PC-3 (cell line): ENCODE measurements around the gene YTHDF1. TPM values are rescaled to one million over a fixed set of nuclear protein-coding genes. Genes with fewer than 3 reads are reported as not detected.

Experiments used
- ATAC-seq: fragments of 200-7000 bp; cut with Tn5 transposase; 2 replicates; pipeline ENCODE4 v1.9.1; 2020; ENCODE audit warnings: mild to moderate bottlenecking, moderate library complexity
- BruUV-seq: library from RNA; stranded (reverse); fragments of 400-500 nt; replicated peaks from 2 replicates; lab custom pipeline; 2021; lab: Mats Ljungman, UMichigan
- CTCF ChIA-PET: fragments of 300-600 bp; sonication (Branson Sonifier 250); formaldehyde crosslinking; loops from one replicate; lab custom pipeline; 2022; ENCODE audit warnings: antibody characterized with exemption; lab: Charles Lee
- POLR2A ChIA-PET: fragments of 300-600 bp; sonication (Branson Sonifier 250); formaldehyde crosslinking; loops from one replicate; lab custom pipeline; 2022; ENCODE audit warnings: antibody characterized with exemption; ENCODE audit not compliant: unreplicated experiment; lab: Charles Lee
- DNase-seq: peaks from one replicate; pipeline ENCODE4 v3.0.0-alpha.2; 2015
- H2AFZ ChIP-seq: fragments of 300-600 bp; sonication (generic); 2 replicates; pipeline ENCODE4 v1.6.0; 2016; ENCODE audit warnings: antibody characterized with exemption, low read length
- H3F3A ChIP-seq: fragments of 300-600 bp; sonication (generic); one replicate; pipeline ENCODE4 v1.6.0; 2017; ENCODE audit warnings: antibody characterized with exemption, low read length, control low read depth, mild to moderate bottlenecking; ENCODE audit not compliant: unreplicated experiment
- H3K27ac ChIP-seq: fragments of 300-600 bp; sonication (generic); 2 replicates; pipeline ENCODE4 v1.5.1; 2016; ENCODE audit warnings: mild to moderate bottlenecking, low read length
- H3K27me3 ChIP-seq: fragments of 300-600 bp; sonication (generic); 2 replicates; pipeline ENCODE4 v1.6.1; 2016; ENCODE audit warnings: low read length, mixed read lengths
- H3K36me3 ChIP-seq: fragments of 300-600 bp; sonication (generic); 2 replicates; pipeline ENCODE4 v1.6.1; 2016; ENCODE audit warnings: low read depth, mixed run types, low read length, mixed read lengths
- H3K4me1 ChIP-seq: fragments of 300-600 bp; sonication (generic); 2 replicates; pipeline ENCODE4 v1.5.1; 2016; ENCODE audit warnings: low read length; ENCODE audit not compliant: insufficient read depth
- H3K4me2 ChIP-seq: fragments of 300-600 bp; sonication (generic); 2 replicates; pipeline ENCODE4 v1.6.0; 2016; ENCODE audit warnings: low read length
- H3K4me3 ChIP-seq: fragments of 300-600 bp; sonication (generic); 2 replicates; pipeline ENCODE4 v1.5.1; 2016; ENCODE audit warnings: mild to moderate bottlenecking, low read length, mixed read lengths
- H3K79me2 ChIP-seq: fragments of 300-600 bp; sonication (generic); 2 replicates; pipeline ENCODE4 v1.6.1; 2017; ENCODE audit warnings: low read length, mixed read lengths
- H3K9ac ChIP-seq: fragments of 300-600 bp; sonication (generic); 2 replicates; pipeline ENCODE4 v1.6.0; 2016; ENCODE audit warnings: mild to moderate bottlenecking, low read length
- H3K9me2 ChIP-seq: fragments of 300-600 bp; sonication (generic); replicated peaks from 2 replicates; pipeline ENCODE4 v1.6.1; 2016; ENCODE audit warnings: mixed run types, low read length, mixed read lengths
- H3K9me3 ChIP-seq: fragments of 300-600 bp; sonication (generic); 2 replicates; pipeline ENCODE4 v1.6.1; 2016; ENCODE audit warnings: low read length, mixed read lengths
- H4K20me1 ChIP-seq: fragments of 300-600 bp; sonication (generic); 2 replicates; pipeline ENCODE4 v1.6.1; 2016; ENCODE audit warnings: low read length, mixed read lengths
- CTCF ChIP-seq: fragments of 300-600 bp; sonication (generic); conservative IDR thresholded peaks from 2 replicates; pipeline ENCODE4 v1.5.1; 2017; ENCODE audit warnings: antibody characterized with exemption, low read depth, mild to moderate bottlenecking, low read length
- EZH2 ChIP-seq: fragments of 300-600 bp; sonication (generic); IDR thresholded peaks from one replicate; pipeline ENCODE4 v1.6.1; 2017; ENCODE audit warnings: antibody characterized with exemption, mild to moderate bottlenecking, low read length; ENCODE audit not compliant: unreplicated experiment
- EZH2phosphoT487 ChIP-seq: fragments of 300-600 bp; sonication (generic); IDR thresholded peaks from 2 replicates; pipeline ENCODE4 v1.6.1; 2018; ENCODE audit warnings: mild to moderate bottlenecking, antibody characterized with exemption, low read length, borderline replicate concordance
- intact Hi-C: fragments of 100-400 bp; cut with micrococcal nuclease; formaldehyde crosslinking; loops from 2 replicates; pipeline ENCODE4 v1.9.0; 2023
- total RNA-seq: library from RNA; depleted of rRNA; stranded (reverse); fragments of >200 nt; gene quantifications from 2 replicates; pipeline ENCODE4 v1.2.3, GENCODE V29; 2014

YTHDF1 gene
- total RNA-seq, 1 experiment from 2014 or later, result 30.0 TPM

- peaks cover 6% of the 10 kb centered on the region for H3K4me1 ChIP-seq
- no peaks in the 10 kb centered on the region for H3K36me3 ChIP-seq
- no peaks in the 10 kb centered on the region for H3K79me2 ChIP-seq
- no peak for TF ChIP-seq CTCF
- TF ChIP-seq EZH2, result no peak
- TF ChIP-seq EZH2phosphoT487, result no peak
- H3K4me2 ChIP-seq, result no peak overlapping the region
- no peak for DNase-seq
- H3K9me3 ChIP-seq, result no peaks in the 10 kb centered on the region
- no peak for ATAC-seq
- no peaks in the 10 kb centered on the region for H3K27me3 ChIP-seq
- CTCF ChIA-PET, result no interaction called here
- intact Hi-C loops, result no loop called here
- no peaks in the 10 kb centered on the region for H4K20me1 ChIP-seq
- no peaks in the 10 kb centered on the region for H3F3A ChIP-seq
- BruUV-seq, result no TSS peak
- POLR2A ChIA-PET, result no interaction called here
- H3K27ac ChIP-seq, result no peak overlapping the region
- H2AFZ ChIP-seq, result no peak overlapping the region
- no peak overlapping the region for H3K9ac ChIP-seq
- no peaks in the 10 kb centered on the region for H3K9me2 ChIP-seq
- no peak overlapping the region for H3K4me3 ChIP-seq
Observed at GRCh38 chr20:63238031-63238430, 22.1 kb upstream of the YTHDF1 start.

- intact Hi-C loops, result no loop called here
- Histone ChIP-seq H2AFZ (no peak overlapping the region), H3K36me3 (no peaks in the 10 kb centered on the region), H3K9ac (no peak overlapping the region), H3K4me2 (no peak overlapping the region), H3K27me3 (no peaks in the 10 kb centered on the region), H3K9me2 (no peaks in the 10 kb centered on the region), H3K4me1 (peaks cover 24% of the 10 kb centered on the region), H3K4me3 (no peak overlapping the region), H3K9me3 (no peaks in the 10 kb centered on the region), H3K79me2 (no peaks in the 10 kb centered on the region), H3F3A (no peaks in the 10 kb centered on the region), H3K27ac (no peak overlapping the region), H4K20me1 (no peaks in the 10 kb centered on the region)
- DNase-seq (no peak), ATAC-seq (no peak)
- CTCF ChIA-PET, result no interaction called here
- TF ChIP-seq EZH2phosphoT487, result no peak
- TF ChIP-seq CTCF, result no peak
- no peak for TF ChIP-seq EZH2
- BruUV-seq, result no TSS peak
- POLR2A ChIA-PET, result no interaction called here
Observed at GRCh38 chr20:63236116-63236837, 20.3 kb upstream of the YTHDF1 start.

- Histone ChIP-seq H3K27me3 (no peaks in the 10 kb centered on the region), H4K20me1 (no peaks in the 10 kb centered on the region), H3F3A (no peaks in the 10 kb centered on the region), H3K9me2 (no peaks in the 10 kb centered on the region), H3K4me3 (no peak within 1 kb of the TSS), H3K4me1 (peaks cover 32% of the 10 kb centered on the region), H3K27ac (no peak within 1 kb of the TSS), H3K4me2 (0 out of 2 replicates have a peak within 1 kb of the TSS, but pooled peaks have one; percentile 23), H3K9me3 (no peaks in the 10 kb centered on the region), H3K9ac (no peak within 1 kb of the TSS), H2AFZ (no peak within 1 kb of the TSS), H3K36me3 (no peaks in the 10 kb centered on the region), H3K79me2 (no peaks in the 10 kb centered on the region)
- intact Hi-C loops, result no loop called here
- ATAC-seq, result no peak
- no TSS peak for BruUV-seq
- TF ChIP-seq EZH2phosphoT487 (no peak), EZH2 (no peak), CTCF (no peak)
- POLR2A ChIA-PET, result no interaction called here
- DNase-seq, result no peak
- CTCF ChIA-PET, result no interaction called here
Observed at GRCh38 chr20:63235399-63235983, 19.6 kb upstream of the YTHDF1 start, which contains the start of gene BIRC7. TSS of gene BIRC7 (plus strand) at chr20:63235905. CDS start at chr20:63236097, 192 bp downstream.
